ENCODE data around the gene FARS2. TPM values are rescaled to one million over a fixed set of nuclear protein-coding genes. Genes with fewer than 3 reads are reported as not detected.
A peak's percentile ranks its signal among the peaks of the same experiment; 100 is the strongest.

Gene FARS2
- total RNA-seq, 1 donor from 2014 or later: 18.3 TPM

DNA sequence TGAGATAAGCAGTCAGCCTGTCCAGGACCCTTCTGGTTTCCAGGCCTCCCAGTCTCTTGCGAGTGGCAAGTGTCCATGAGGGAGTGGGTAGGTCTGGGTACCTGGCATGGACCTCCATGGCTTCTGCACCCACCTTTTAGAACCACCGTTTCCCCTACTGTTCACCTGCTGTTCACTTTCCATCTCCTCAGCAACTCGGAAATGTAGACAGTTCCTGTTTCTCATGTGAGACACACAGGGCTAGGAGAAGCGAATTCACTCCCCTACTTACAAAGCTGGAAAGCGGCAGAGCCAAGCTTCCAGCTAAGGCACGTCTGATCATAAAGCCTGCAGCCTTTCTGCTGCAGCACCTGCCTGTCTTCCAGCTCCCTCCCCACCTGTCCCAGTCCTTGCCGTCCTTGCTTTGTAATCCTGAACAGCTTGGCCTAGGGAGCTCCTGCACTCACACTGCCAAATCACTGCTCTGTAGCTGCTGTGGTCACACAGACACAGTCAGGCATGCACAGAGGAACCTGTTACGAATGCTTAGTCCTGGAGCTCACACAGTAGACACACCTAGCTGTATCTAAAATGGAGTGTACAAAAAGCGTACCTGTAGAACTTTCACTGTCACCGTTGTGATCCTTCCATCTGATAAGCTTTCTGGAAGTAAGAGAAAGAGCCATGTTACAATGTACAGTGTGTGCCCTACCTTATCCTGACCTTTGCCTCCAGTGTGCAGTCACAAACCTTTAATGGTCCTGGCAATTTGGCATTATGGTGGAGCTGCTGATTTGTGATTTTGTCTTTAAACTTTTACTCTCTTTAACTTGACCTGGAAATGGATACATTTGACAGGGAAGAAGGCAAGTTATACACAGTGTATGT lies 451.3 kb downstream of the FARS2 start:
- intact Hi-C loops (cut with DNase I): no loop called here
- TF ChIP-seq, protein P1, sequence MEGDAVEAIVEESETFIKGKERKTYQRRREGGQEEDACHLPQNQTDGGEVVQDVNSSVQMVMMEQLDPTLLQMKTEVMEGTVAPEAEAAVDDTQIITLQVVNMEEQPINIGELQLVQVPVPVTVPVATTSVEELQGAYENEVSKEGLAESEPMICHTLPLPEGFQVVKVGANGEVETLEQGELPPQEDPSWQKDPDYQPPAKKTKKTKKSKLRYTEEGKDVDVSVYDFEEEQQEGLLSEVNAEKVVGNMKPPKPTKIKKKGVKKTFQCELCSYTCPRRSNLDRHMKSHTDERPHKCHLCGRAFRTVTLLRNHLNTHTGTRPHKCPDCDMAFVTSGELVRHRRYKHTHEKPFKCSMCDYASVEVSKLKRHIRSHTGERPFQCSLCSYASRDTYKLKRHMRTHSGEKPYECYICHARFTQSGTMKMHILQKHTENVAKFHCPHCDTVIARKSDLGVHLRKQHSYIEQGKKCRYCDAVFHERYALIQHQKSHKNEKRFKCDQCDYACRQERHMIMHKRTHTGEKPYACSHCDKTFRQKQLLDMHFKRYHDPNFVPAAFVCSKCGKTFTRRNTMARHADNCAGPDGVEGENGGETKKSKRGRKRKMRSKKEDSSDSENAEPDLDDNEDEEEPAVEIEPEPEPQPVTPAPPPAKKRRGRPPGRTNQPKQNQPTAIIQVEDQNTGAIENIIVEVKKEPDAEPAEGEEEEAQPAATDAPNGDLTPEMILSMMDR (IDR thresholded peaks at IDR 0.05): no peak
- ATAC-seq (no peak), DNase-seq (no peak)
- Histone ChIP-seq H3K9me3 (peaks cover 8% of the 10 kb centered on the region), H3K4me1 (no peaks in the 10 kb centered on the region), H3K27me3 (no peaks in the 10 kb centered on the region), H3K27ac (no peak overlapping the region), H3K4me3 (no peak overlapping the region), H3K36me3 (no peaks in the 10 kb centered on the region)

DNA sequence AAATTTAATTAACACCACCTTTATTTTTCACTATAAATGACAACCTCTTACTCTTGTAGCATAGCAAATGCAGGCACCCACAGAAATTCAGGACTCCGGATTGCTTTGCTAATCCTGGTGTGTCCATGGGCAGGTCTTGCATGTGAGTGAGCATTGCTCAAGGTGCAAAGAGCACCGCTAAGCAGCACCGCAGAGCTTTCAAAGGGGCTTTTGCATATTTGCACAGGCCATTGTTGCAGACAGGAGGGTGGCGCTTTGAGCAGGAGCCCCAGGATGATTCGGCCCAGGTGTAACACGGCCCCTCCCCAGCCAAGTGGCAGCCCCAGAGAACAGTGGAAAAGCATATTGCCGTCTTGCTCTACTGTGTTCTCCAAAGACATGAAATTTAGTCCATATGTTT lies 452.2 kb downstream of the FARS2 start:
- intact Hi-C loops (cut with DNase I): no loop called here

GRCh38 chr6:5718231-5718947 lies 457.1 kb downstream of the FARS2 start:
- no peak overlapping the region for H3K27ac ChIP-seq
- no peaks in the 10 kb centered on the region for H3K4me1 ChIP-seq
- ATAC-seq (no peak), DNase-seq (no peak)
- TF ChIP-seq, protein P1 (IDR thresholded peaks at IDR 0.05): no peak
- no peaks in the 10 kb centered on the region for H3K36me3 ChIP-seq
- H3K4me3 ChIP-seq: no peak overlapping the region
- H3K9me3 ChIP-seq: peaks cover 8% of the 10 kb centered on the region
- no peaks in the 10 kb centered on the region for H3K27me3 ChIP-seq
- intact Hi-C loops (cut with DNase I): no loop called here

More for the DNA sequence above, 452.2 kb downstream of the FARS2 start:
- DNase-seq (no peak), ATAC-seq (no peak)
- H3K27ac ChIP-seq: no peak overlapping the region
- H3K36me3 ChIP-seq: no peaks in the 10 kb centered on the region
- H3K27me3 ChIP-seq: no peaks in the 10 kb centered on the region
- H3K4me3 ChIP-seq: no peak overlapping the region
- peaks cover 8% of the 10 kb centered on the region for H3K9me3 ChIP-seq
- H3K4me1 ChIP-seq: no peaks in the 10 kb centered on the region
- TF ChIP-seq, protein P1 (IDR thresholded peaks at IDR 0.05): no peak

DNA sequence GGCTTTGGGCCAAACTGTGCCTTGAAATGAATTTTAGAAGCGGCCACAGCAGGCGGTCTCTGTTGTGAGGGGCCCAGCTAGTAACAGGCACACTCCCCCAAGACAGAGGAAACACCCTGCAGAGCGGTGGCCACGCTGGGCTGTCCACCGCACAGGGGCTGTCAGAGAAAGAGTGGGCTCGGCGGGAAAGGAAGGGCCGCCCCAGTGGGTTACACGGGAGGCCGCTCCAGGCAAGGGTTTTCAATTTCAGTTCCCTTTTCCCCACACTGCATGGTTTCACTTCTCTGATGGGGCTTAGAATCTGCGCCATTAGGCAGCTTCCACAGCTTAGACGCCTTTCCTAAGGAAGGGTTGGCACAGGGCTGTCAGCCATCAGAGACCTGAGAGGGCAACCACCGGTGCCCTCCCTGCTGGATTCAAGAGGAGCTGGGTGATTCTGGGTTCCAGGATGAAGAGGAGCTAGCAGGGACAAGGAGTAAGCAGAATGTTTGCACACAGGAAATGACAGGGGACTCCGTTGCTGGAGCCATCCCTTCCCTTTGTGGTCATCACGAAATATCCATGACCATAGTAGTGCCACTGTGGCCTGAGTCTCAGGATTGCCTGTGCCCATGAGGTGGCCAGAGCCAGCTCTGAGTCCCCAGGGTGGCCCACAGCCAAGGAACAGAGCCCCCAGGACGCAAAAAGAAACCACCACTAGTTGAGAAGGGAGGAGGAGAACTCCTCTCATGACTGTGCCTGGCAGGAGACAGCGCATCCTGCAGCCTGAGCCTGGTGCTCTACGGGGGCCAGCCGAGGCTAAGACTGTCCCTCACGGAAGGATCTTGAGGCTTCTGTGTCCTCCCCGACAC lies 462.8 kb downstream of the FARS2 start:
- Histone ChIP-seq H3K9me3 (no peaks in the 10 kb centered on the region), H3K36me3 (no peaks in the 10 kb centered on the region), H3K4me1 (no peaks in the 10 kb centered on the region), H3K27ac (peak overlapping the region; percentile 77), H3K27me3 (no peaks in the 10 kb centered on the region), H3K4me3 (no peak overlapping the region)
- DNase-seq (peak; percentile 73), ATAC-seq (peak; percentile 92)
- intact Hi-C loops (cut with DNase I): no loop called here
- TF ChIP-seq, protein P1 (IDR thresholded peaks at IDR 0.05): no peak

GRCh38 chr6:5724911-5725310 lies 463.6 kb downstream of the FARS2 start:
- Histone ChIP-seq H3K4me3 (no peak overlapping the region), H3K36me3 (no peaks in the 10 kb centered on the region), H3K4me1 (no peaks in the 10 kb centered on the region), H3K27me3 (no peaks in the 10 kb centered on the region), H3K9me3 (no peaks in the 10 kb centered on the region), H3K27ac (no peak overlapping the region)
- ATAC-seq: no peak
- TF ChIP-seq, protein P1 (IDR thresholded peaks at IDR 0.05): no peak
- no peak for DNase-seq
- intact Hi-C loops (cut with DNase I): no loop called here

All from upper lobe of right lung (tissue), 1 donor.